GM23338 (cell line): ENCODE data around the gene SLAMF6. TPM values are rescaled to one million over a fixed set of nuclear protein-coding genes. Genes with fewer than 3 reads are reported as not detected.
"Not testable (repeated sequence)": the region's sequence is repeated elsewhere in the genome, so short reads cannot be mapped to it uniquely, and the experiment has no call there.

Experiments
- ATAC-seq: fragments of 200-7000 bp; cut with Tn5 transposase; 3 replicates; pipeline ENCODE4 v1.9.1; 2020
- DNase-seq: peaks from one replicate; pipeline ENCODE4 v3.0.0-alpha.2; 2015; ENCODE audit warnings: low spot score
- H2AFZ ChIP-seq: fragments of 200-600 bp; sonication (generic); 2 replicates; pipeline ENCODE4 v1.8.0; 2016; ENCODE audit warnings: antibody characterized with exemption, mild to moderate bottlenecking, moderate library complexity
- H3F3A ChIP-seq: fragments of 200-600 bp; sonication (generic); replicated peaks from 2 replicates; pipeline ENCODE4 v1.8.0; 2017; ENCODE audit warnings: antibody characterized with exemption, mixed run types, low read depth
- H3K27ac ChIP-seq: fragments of 200-600 bp; sonication (generic); 2 replicates; pipeline ENCODE4 v1.6.1; 2016; ENCODE audit warnings: low read depth
- H3K27me3 ChIP-seq: fragments of 200-600 bp; sonication (generic); 2 replicates; pipeline ENCODE4 v1.8.0; 2016; ENCODE audit warnings: mild to moderate bottlenecking, mixed run types, moderate library complexity; ENCODE audit not compliant: insufficient read depth
- H3K36me3 ChIP-seq: fragments of 200-600 bp; sonication (generic); 2 replicates; pipeline ENCODE4 v1.8.0; 2016; ENCODE audit warnings: mild to moderate bottlenecking; ENCODE audit not compliant: insufficient read depth
- H3K4me1 ChIP-seq: fragments of 200-600 bp; sonication (generic); 2 replicates; pipeline ENCODE4 v1.8.0; 2016; ENCODE audit warnings: mild to moderate bottlenecking, moderate library complexity; ENCODE audit not compliant: insufficient read depth
- H3K4me2 ChIP-seq: fragments of 200-600 bp; sonication (generic); 2 replicates; pipeline ENCODE4 v1.7.1; 2017; ENCODE audit warnings: mixed run types
- H3K4me3 ChIP-seq: fragments of 200-600 bp; sonication (generic); 2 replicates; pipeline ENCODE4 v1.6.1; 2016; ENCODE audit warnings: mixed run types
- H3K79me2 ChIP-seq: fragments of 200-600 bp; sonication (generic); replicated peaks from 2 replicates; pipeline ENCODE4 v1.8.0; 2017; ENCODE audit warnings: mild to moderate bottlenecking; ENCODE audit not compliant: insufficient read depth
- H3K9me2 ChIP-seq: fragments of 200-600 bp; sonication (generic); 2 replicates; pipeline ENCODE4 v1.8.0; 2017; ENCODE audit not compliant: insufficient read depth
- H4K20me1 ChIP-seq: fragments of 200-600 bp; sonication (generic); replicated peaks from 2 replicates; pipeline ENCODE4 v1.8.0; 2017; ENCODE audit warnings: mild to moderate bottlenecking; ENCODE audit not compliant: insufficient read depth
- H3K27ac Mint-ChIP-seq: 2 replicates; pipeline ENCODE4 v1.8.0; 2020; ENCODE audit warnings: inconsistent platforms, mild to moderate bottlenecking, moderate library complexity, mixed read lengths
- H3K27me3 Mint-ChIP-seq: 3 replicates; pipeline ENCODE4 v1.8.0; 2022; ENCODE audit warnings: low read depth, mild to moderate bottlenecking, moderate library complexity, mixed read lengths, inconsistent platforms; ENCODE audit not compliant: insufficient read depth, poor library complexity
- H3K36me3 Mint-ChIP-seq: 3 replicates; pipeline ENCODE4 v1.8.0; 2021; ENCODE audit warnings: low read depth, mild to moderate bottlenecking, inconsistent platforms, moderate library complexity, mixed read lengths
- H3K4me1 Mint-ChIP-seq: 3 replicates; pipeline ENCODE4 v1.8.0; 2020; ENCODE audit warnings: mild to moderate bottlenecking, inconsistent platforms, mixed read lengths
- H3K4me3 Mint-ChIP-seq: 3 replicates; pipeline ENCODE4 v1.8.0; 2021; ENCODE audit warnings: moderate library complexity, mild to moderate bottlenecking, inconsistent platforms, mixed read lengths
- H3K9me3 Mint-ChIP-seq: 3 replicates; pipeline ENCODE4 v1.8.0; 2020; ENCODE audit warnings: moderate library complexity, mild to moderate bottlenecking, inconsistent platforms, mixed read lengths
- CREB1 ChIP-seq: fragments of 250-450 bp; sonication (Bioruptor Pico); IDR thresholded peaks from 2 replicates; pipeline ENCODE4 v1.5.0; 2020; ENCODE audit warnings: low read depth, mild to moderate bottlenecking, moderate library complexity
- EZH2 ChIP-seq: fragments of 200-600 bp; sonication (generic); IDR thresholded peaks from one replicate; pipeline ENCODE4 v1.8.0; 2017; ENCODE audit warnings: antibody characterized with exemption, mild to moderate bottlenecking, low read depth; ENCODE audit not compliant: unreplicated experiment
- POLR2AphosphoS5 ChIP-seq: IDR thresholded peaks from 2 replicates; pipeline ENCODE4 v1.6.1; 2016; ENCODE audit warnings: antibody characterized with exemption, low read depth
- STAT1 ChIP-seq: IDR thresholded peaks from one replicate; pipeline ENCODE4 v1.6.1; 2016; ENCODE audit warnings: antibody characterized with exemption; ENCODE audit not compliant: unreplicated experiment
- ZNF114 ChIP-seq: fragments of 250-450 bp; sonication (Bioruptor Pico); IDR thresholded peaks from 2 replicates; pipeline ENCODE4 v1.5.0; 2020; ENCODE audit warnings: mild to moderate bottlenecking, moderate library complexity
- polyA plus RNA-seq: library from polyadenylated mRNA; unstranded; fragments of >200 nt; fragmentation: Nextera tagmentation; extraction: Ambion mirVana; gene quantifications from 2 replicates; pipeline ENCODE4 v1.2.1, GENCODE V29; 2016
- total RNA-seq: library from RNA; depleted of rRNA; stranded (reverse); fragments of >200 nt; shearing (Covaris generic); gene quantifications from 2 replicates; pipeline ENCODE4 v1.2.3, GENCODE V29; 2014
- TF ChIP-seq, protein P1 (sequence below): fragments of 250-450 bp; sonication (Bioruptor Pico); IDR thresholded peaks from 2 replicates; pipeline ENCODE4 v1.5.0; 2020; ENCODE audit warnings: mild to moderate bottlenecking, moderate library complexity

Gene SLAMF6
- total and polyA plus RNA-seq, 2 experiments from 2014 or later, result not detected

- no peak for TF ChIP-seq POLR2AphosphoS5
- TF ChIP-seq EZH2, result no peak
These were observed 22.6 kb downstream of the SLAMF6 start (continued) for GRCh38 chr1:160500321-160500990.

DNA sequence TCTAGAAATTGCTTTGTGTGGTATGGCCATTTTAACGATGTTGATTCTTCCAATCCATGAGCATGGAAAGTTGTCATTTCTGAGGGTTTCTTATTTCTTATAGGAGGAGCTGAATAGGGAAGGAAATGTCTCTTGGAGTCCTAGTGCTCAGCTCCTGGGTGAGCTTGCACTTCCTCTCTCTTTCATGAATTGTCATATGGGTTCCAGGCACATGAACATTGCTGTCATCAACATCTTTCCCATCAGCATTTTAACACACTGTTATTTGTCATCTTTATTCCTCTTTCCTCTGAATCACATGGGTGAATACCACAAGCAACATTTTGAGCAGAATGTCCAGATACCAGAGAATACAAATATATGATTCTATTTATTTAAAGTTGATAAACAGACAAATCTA is 23.4 kb downstream of the SLAMF6 start:
- Histone ChIP-seq H3F3A (no peaks in the 10 kb centered on the region), H4K20me1 (no peaks in the 10 kb centered on the region), H2AFZ (no peak overlapping the region), H3K4me1 (no peaks in the 10 kb centered on the region), H3K9me2 (peaks cover 10% of the 10 kb centered on the region; the same call in 1 of the 2 replicates), H3K4me2 (no peak overlapping the region), H3K27ac (no peak overlapping the region), H3K4me3 (no peak overlapping the region), H3K36me3 (peaks cover 6% of the 10 kb centered on the region), H3K79me2 (no peaks in the 10 kb centered on the region), H3K27me3 (no peaks in the 10 kb centered on the region)
- Mint-ChIP-seq H3K4me3 (no peak overlapping the region), H3K27ac (no peak overlapping the region), H3K4me1 (no peaks in the 10 kb centered on the region), H3K27me3 (peaks cover 2% of the 10 kb centered on the region), H3K9me3 (peaks cover 8% of the 10 kb centered on the region; the same call in 2 of the 3 replicates), H3K36me3 (no peaks in the 10 kb centered on the region)
- no peak for TF ChIP-seq CREB1 (CRISPR knock-in tag)
- TF ChIP-seq ZNF114 (CRISPR knock-in tag), result no peak
- DNase-seq (no peak), ATAC-seq (no peak)

DNA sequence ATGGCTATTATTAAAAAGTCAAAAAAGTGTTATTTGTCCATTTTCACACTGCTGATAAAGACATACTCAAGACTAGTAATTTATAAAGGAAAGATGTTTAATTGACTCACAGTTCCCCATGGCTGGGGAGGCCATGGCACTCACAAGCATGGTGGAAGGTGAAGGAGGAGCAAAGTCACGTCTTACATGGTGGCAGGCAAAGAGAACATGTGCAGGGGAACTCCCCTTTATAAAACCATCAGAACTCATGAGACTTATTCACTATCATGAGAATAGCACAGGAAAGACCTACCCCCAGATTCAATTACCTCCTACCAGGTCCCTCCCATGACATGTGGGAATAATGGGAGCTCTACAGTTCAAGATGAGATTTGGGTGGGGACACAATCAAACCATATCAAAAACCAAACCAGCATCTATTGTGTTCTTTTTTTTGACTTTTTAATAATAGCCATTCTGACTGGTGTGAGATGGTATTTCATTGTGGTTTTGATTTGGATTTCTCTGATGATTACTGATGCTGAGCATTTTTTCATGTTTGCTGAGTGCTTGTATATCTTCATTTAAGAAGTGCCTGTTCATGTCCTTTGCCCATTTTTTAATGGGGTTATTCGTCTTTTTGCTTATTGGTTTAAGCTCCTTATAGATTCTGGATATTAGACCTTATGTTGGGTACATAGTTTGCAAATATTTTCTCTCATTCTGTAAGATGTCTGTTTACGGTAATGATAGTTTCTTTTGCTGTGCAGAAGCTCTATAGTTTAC is 24.6 kb downstream of the SLAMF6 start:
- H3K27ac ChIP-seq, H3K36me3 Mint-ChIP-seq, DNase-seq, ATAC-seq, H3K79me2 ChIP-seq, H3K4me2 ChIP-seq, H3K4me1 Mint-ChIP-seq, H3F3A ChIP-seq, H4K20me1 ChIP-seq, H2AFZ ChIP-seq, H3K4me1 ChIP-seq, H3K36me3 ChIP-seq, H3K9me3 Mint-ChIP-seq, H3K27ac Mint-ChIP-seq, H3K27me3 Mint-ChIP-seq, H3K4me3 ChIP-seq, H3K27me3 ChIP-seq, H3K4me3 Mint-ChIP-seq: not testable (repeated sequence)
- peaks cover 10% of the 10 kb centered on the region; the same call in 1 of the 2 replicates for H3K9me2 ChIP-seq

- H4K20me1 ChIP-seq, result no peaks in the 10 kb centered on the region
- H3K27ac ChIP-seq, result no peak overlapping the region
- no peak overlapping the region for H3K4me3 ChIP-seq
- H3K36me3 ChIP-seq, result peaks cover 6% of the 10 kb centered on the region
- no peak overlapping the region for H3K4me2 ChIP-seq
- H2AFZ ChIP-seq, result no peak overlapping the region
- Mint-ChIP-seq H3K36me3 (no peaks in the 10 kb centered on the region), H3K4me1 (no peaks in the 10 kb centered on the region), H3K9me3 (peaks cover 8% of the 10 kb centered on the region; the same call in 2 of the 3 replicates), H3K27me3 (no peaks in the 10 kb centered on the region), H3K4me3 (no peak overlapping the region), H3K27ac (no peak overlapping the region)
- H3K9me2 ChIP-seq, result peaks cover 24% of the 10 kb centered on the region; the same call in 1 of the 2 replicates
- H3K4me1 ChIP-seq, result no peaks in the 10 kb centered on the region
- no peak for DNase-seq
- no peaks in the 10 kb centered on the region for H3K27me3 ChIP-seq
- no peaks in the 10 kb centered on the region for H3K79me2 ChIP-seq
- H3F3A ChIP-seq, result no peaks in the 10 kb centered on the region
- no peak for ATAC-seq
- TF ChIP-seq, protein P1, sequence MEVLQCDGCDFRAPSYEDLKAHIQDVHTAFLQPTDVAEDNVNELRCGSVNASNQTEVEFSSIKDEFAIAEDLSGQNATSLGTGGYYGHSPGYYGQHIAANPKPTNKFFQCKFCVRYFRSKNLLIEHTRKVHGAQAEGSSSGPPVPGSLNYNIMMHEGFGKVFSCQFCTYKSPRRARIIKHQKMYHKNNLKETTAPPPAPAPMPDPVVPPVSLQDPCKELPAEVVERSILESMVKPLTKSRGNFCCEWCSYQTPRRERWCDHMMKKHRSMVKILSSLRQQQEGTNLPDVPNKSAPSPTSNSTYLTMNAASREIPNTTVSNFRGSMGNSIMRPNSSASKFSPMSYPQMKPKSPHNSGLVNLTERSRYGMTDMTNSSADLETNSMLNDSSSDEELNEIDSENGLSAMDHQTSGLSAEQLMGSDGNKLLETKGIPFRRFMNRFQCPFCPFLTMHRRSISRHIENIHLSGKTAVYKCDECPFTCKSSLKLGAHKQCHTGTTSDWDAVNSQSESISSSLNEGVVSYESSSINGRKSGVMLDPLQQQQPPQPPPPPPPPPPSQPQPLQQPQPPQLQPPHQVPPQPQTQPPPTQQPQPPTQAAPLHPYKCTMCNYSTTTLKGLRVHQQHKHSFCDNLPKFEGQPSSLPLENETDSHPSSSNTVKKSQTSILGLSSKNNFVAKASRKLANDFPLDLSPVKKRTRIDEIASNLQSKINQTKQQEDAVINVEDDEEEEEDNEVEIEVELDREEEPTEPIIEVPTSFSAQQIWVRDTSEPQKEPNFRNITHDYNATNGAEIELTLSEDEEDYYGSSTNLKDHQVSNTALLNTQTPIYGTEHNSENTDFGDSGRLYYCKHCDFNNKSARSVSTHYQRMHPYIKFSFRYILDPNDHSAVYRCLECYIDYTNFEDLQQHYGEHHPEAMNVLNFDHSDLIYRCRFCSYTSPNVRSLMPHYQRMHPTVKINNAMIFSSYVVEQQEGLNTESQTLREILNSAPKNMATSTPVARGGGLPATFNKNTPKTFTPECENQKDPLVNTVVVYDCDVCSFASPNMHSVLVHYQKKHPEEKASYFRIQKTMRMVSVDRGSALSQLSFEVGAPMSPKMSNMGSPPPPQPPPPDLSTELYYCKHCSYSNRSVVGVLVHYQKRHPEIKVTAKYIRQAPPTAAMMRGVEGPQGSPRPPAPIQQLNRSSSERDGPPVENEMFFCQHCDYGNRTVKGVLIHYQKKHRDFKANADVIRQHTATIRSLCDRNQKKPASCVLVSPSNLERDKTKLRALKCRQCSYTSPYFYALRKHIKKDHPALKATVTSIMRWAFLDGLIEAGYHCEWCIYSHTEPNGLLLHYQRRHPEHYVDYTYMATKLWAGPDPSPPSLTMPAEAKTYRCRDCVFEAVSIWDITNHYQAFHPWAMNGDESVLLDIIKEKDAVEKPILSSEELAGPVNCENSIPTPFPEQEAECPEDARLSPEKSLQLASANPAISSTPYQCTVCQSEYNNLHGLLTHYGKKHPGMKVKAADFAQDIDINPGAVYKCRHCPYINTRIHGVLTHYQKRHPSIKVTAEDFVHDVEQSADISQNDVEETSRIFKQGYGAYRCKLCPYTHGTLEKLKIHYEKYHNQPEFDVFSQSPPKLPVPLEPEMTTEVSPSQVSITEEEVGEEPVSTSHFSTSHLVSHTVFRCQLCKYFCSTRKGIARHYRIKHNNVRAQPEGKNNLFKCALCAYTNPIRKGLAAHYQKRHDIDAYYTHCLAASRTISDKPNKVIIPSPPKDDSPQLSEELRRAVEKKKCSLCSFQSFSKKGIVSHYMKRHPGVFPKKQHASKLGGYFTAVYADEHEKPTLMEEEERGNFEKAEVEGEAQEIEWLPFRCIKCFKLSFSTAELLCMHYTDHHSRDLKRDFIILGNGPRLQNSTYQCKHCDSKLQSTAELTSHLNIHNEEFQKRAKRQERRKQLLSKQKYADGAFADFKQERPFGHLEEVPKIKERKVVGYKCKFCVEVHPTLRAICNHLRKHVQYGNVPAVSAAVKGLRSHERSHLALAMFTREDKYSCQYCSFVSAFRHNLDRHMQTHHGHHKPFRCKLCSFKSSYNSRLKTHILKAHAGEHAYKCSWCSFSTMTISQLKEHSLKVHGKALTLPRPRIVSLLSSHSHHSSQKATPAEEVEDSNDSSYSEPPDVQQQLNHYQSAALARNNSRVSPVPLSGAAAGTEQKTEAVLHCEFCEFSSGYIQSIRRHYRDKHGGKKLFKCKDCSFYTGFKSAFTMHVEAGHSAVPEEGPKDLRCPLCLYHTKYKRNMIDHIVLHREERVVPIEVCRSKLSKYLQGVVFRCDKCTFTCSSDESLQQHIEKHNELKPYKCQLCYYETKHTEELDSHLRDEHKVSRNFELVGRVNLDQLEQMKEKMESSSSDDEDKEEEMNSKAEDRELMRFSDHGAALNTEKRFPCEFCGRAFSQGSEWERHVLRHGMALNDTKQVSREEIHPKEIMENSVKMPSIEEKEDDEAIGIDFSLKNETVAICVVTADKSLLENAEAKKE, result no peak
- TF ChIP-seq STAT1, result no peak
- TF ChIP-seq EZH2, result no peak
These were observed 26.7 kb downstream of the SLAMF6 start for GRCh38 chr1:160496334-160496733.
